HTR-8/SVneo (cell line): ENCODE results near the gene OR5V1.
"Not testable (repeated sequence)": the region's sequence is repeated elsewhere in the genome, so short reads cannot be mapped to it uniquely, and the experiment has no call there.

ENCODE experiments used
- DNase-seq: peaks from one replicate; pipeline ENCODE4 v3.0.0; 2011; ENCODE audit warnings: low spot score, mixed read lengths; ENCODE audit not compliant: insufficient read length
- FAIRE-seq: peaks from 2 replicates; lab custom pipeline; 2011; peaks lifted over from hg19 to GRCh38; lab: Jason Lieb, UNC

The OR5V1 gene

GRCh38 chr6:29368765-29369164, at the start of gene OR5V1:
OR5V1 (minus strand) TSS chr6:29368865; CDS start chr6:29356195, 12,670 bp downstream.
- no peak for FAIRE-seq
- DNase-seq: no peak

DNA sequence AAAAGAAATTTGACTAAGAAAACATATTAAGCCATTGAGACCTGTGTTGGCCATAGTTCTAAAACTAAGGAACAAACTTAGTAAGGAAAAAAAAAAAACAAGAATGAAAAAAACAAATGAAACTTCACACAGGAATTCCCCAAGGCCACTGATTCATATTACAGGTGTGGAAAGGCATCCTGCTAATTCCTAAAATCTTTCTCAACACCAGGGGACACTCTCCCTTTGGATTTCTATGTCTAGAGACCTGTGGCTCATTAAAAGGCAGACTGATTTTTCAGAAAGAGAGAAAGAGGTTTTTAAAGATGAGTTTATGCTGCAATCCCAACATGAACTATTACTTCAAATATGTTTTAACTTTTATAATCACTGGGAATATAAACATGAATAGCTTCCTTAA, 45.9 kb upstream of the OR5V1 start, which contains the start of gene OR12D1:
OR12D1 (plus strand) TSS at position 341 of the 400 bp plus-strand sequence.
- FAIRE-seq (no peak), DNase-seq (no peak)

DNA sequence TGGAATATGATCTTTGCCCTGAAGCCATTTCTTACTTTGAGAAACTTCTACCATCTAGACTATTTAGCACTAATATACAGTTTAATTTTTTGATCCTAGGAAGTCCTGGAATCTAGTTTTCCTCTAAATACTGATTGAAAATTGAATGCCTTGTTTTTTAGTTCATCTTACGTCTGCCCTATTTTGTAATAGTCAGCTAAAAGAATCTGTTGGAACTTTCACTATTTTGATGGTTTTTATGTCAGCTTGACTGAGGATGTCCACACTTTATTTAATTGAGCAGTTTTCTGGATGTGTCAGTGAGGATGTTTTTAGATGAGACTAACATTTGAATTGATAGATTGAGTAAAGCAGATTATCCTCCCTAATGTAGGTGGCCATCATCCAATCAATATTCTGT, 35.1 kb upstream of the OR5V1 start:
- FAIRE-seq: no peak

GRCh38 chr6:29399525-29399924, 30.9 kb upstream of the OR5V1 start:
- no peak for FAIRE-seq

More for the DNA sequence above, 35.1 kb upstream of the OR5V1 start:
- no peak for DNase-seq

GRCh38 chr6:29395331-29395730, 26.7 kb upstream of the OR5V1 start, which contains the start of gene OR12D2:
OR12D2 (plus strand) TSS chr6:29395631; CDS start chr6:29396700, 1,069 bp downstream.
- no peak for FAIRE-seq
- no peak for DNase-seq

More at GRCh38 chr6:29399525-29399924, 30.9 kb upstream of the OR5V1 start:
- DNase-seq: no peak

- FAIRE-seq (no peak), DNase-seq (no peak)
Measured at GRCh38 chr6:29388533-29388932, 19.9 kb upstream of the OR5V1 start.

DNA sequence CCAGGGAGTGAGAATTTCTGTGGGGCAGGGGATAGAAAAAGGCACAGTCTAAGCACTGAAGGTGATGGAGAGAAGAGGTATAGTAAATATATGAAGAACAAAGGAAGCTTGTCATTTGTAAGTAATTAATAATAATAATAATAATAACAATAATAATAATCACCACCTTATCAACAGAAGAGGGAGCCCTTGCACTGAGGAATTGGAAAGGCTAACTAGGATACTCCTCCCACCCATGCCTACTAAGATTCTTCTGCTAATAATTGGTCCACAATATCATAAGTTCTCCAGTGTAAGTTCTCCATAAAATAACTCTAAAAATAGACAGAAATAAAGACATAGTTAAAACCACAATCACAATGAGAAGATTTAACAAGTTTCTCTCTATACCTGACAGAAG, 7.3 kb upstream of the OR5V1 start:
- DNase-seq (peak; percentile 13), FAIRE-seq (no peak)

GRCh38 chr6:29375191-29375590, 6.5 kb upstream of the OR5V1 start, which contains the start of gene OR12D3:
OR12D3 (minus strand) TSS chr6:29375291; CDS start chr6:29375287, 4 bp downstream.
- DNase-seq: no peak
- no peak for FAIRE-seq

- DNase-seq (no peak), FAIRE-seq (no peak)
Measured at GRCh38 chr6:29355603-29356002, 13.1 kb downstream of the OR5V1 start.

GRCh38 chr6:29354980-29355379, 13.7 kb downstream of the OR5V1 start:
- FAIRE-seq: no peak
- DNase-seq: no peak

GRCh38 chr6:29349348-29349747, 19.3 kb downstream of the OR5V1 start:
- FAIRE-seq, DNase-seq: not testable (repeated sequence)

- DNase-seq (no peak), FAIRE-seq (no peak)
Measured at GRCh38 chr6:29345380-29345779, 23.3 kb downstream of the OR5V1 start.

DNA sequence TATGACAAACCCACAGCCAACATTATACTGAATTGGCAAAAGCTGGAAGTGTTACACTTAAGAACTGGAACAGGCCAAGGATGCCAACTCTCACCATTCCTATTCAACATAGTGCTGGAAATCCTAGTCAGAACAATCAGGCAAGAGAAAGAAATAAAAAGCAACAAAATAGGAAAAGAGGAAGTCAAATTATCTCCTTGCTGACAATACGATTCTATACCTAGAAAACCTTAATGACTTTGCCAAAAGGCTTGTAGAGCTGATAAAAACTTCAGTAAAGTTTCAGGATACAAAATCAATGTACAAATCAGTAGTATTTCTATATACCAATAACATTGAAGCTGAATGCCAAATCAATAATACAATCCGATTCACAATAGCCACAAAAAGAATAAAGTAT, 32.4 kb downstream of the OR5V1 start:
- FAIRE-seq: no peak
- no peak for DNase-seq

GRCh38 chr6:29332676-29333075, 36.0 kb downstream of the OR5V1 start:
- FAIRE-seq (no peak), DNase-seq (no peak)

- no peak for DNase-seq
- no peak for FAIRE-seq
Measured at GRCh38 chr6:29325777-29326176, 42.9 kb downstream of the OR5V1 start.

- not testable (repeated sequence) for FAIRE-seq, DNase-seq
Measured at GRCh38 chr6:29323332-29323731, 45.3 kb downstream of the OR5V1 start.

- FAIRE-seq (no peak), DNase-seq (no peak)
Measured at GRCh38 chr6:29319931-29320330, 48.7 kb downstream of the OR5V1 start.
